Stimulated activated CD8-positive, alpha-beta memory T cell treated with anti-CD3 and anti-CD28 coated beads, Interleukin-4, amount 100 ng/mL, for 1 hour (primary cell): ENCODE data around the gene FGF6.

ENCODE experiments used
- DNase-seq, 2 donors: peaks; one replicate each; pipeline ENCODE4 v3.0.0-alpha.2; 2020; ENCODE audit warnings: low read depth in 2 of 2, low spot score in 1 of 2

The FGF6 gene

GRCh38 chr12:4448371-4448940 is 2.8 kb upstream of the FGF6 start:
- DNase-seq = no peak

GRCh38 chr12:4447151-4447550 is 1.5 kb upstream of the FGF6 start:
- DNase-seq = no peak

- DNase-seq = no peak
Observed at GRCh38 chr12:4446335-4446734, 720 bp upstream of the FGF6 start.

GRCh38 chr12:4444031-4444430 is 1.6 kb downstream of the FGF6 start:
- DNase-seq = no peak

GRCh38 chr12:4443616-4444015 is 2.0 kb downstream of the FGF6 start:
- DNase-seq = no peak

- no peak for DNase-seq
Observed at GRCh38 chr12:4441355-4442335, 4.0 kb downstream of the FGF6 start.

- no peak for DNase-seq
Observed at GRCh38 chr12:4440187-4440941, 5.3 kb downstream of the FGF6 start.

- DNase-seq = no peak
Observed at GRCh38 chr12:4439736-4440135, 5.9 kb downstream of the FGF6 start.

GRCh38 chr12:4438834-4439596 is 6.6 kb downstream of the FGF6 start:
- DNase-seq = no peak

- no peak for DNase-seq
Observed at GRCh38 chr12:4435537-4435936, 10.1 kb downstream of the FGF6 start.

- DNase-seq = no peak
Observed at GRCh38 chr12:4434706-4435425, 10.7 kb downstream of the FGF6 start.

- no peak for DNase-seq
Observed at GRCh38 chr12:4434301-4434700, 11.3 kb downstream of the FGF6 start.

GRCh38 chr12:4433745-4434058 is 11.9 kb downstream of the FGF6 start:
- DNase-seq = no peak

GRCh38 chr12:4432878-4433744 is 12.5 kb downstream of the FGF6 start:
- no peak for DNase-seq

- DNase-seq = no peak
Observed at GRCh38 chr12:4431866-4432265, 13.7 kb downstream of the FGF6 start.

GRCh38 chr12:4431436-4431835 is 14.2 kb downstream of the FGF6 start:
- no peak for DNase-seq

GRCh38 chr12:4424422-4424821 is 21.2 kb downstream of the FGF6 start:
- no peak for DNase-seq

- no peak for DNase-seq
Observed at GRCh38 chr12:4423528-4424195, 22.0 kb downstream of the FGF6 start.

GRCh38 chr12:4422985-4423384 is 22.6 kb downstream of the FGF6 start:
- no peak for DNase-seq
